ENCODE results near the gene COCH. TPM values are rescaled to one million over a fixed set of nuclear protein-coding genes. Genes with fewer than 3 reads are reported as not detected.

COCH gene
- total RNA-seq, 1 experiment from 2014 or later: 87.6 TPM

DNA sequence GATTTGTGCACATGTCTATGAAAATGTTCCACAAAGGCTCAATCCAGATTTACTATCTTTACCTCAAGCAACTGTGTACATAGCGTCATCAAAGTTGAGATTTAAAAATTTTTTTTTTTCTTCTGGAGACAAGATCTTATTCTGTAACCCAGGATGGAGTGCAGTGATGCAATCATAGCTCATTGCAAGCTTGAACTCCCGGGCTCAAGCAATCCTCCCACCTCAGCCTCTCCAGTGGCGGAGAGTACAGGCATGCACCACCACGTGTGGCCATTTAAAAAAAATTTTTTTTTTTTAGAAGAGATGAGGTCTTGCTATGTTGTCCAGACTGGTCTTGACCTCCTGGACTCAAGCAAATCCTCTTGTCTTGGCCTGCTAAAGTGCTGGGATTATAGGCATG lies 2.3 kb downstream of the COCH start:
- intact Hi-C loops (cut with micrococcal nuclease; ENCODE audit: unreplicated experiment): no loop called here

DNA sequence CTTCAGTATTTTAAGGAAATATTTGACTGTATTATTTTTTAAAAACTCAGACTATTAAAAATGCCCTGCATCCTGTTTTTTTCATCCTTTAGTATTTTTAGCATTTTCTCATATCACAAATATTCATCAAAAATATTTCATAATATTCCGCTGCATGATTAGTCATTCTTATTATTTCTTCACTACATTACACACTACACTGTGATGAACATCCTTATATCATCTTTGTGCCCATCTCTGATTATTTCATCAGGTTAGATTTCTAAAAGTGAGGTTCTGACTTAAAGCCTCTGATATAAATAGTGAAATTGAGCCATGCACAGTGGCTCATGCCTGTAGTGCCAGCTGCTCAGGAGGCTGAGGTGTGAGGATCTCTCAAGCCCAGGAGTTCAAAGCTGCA lies 8.1 kb downstream of the COCH start:
- Histone ChIP-seq H3K9me3 (ENCODE audit: low read depth, low read length, poor library complexity, severe bottlenecking) (no peaks in the 10 kb centered on the region), H3K4me1 (ENCODE audit: insufficient read depth, low read length, poor library complexity, severe bottlenecking) (no peaks in the 10 kb centered on the region), H3K36me3 (ENCODE audit: insufficient read depth, low read length, poor library complexity, severe bottlenecking) (peaks cover 52% of the 10 kb centered on the region), H3K4me3 (ENCODE audit: low read depth, low read length, poor library complexity, severe bottlenecking) (no peak overlapping the region), H3K27ac (ENCODE audit: low read depth, low read length, poor library complexity, severe bottlenecking) (no peak overlapping the region), H3K27me3 (replicated peaks; ENCODE audit: insufficient read depth, low read depth, low read length, poor library complexity) (no peaks in the 10 kb centered on the region)
- CTCF ChIA-PET: no interaction called here
- TF ChIP-seq EZH2 (IDR thresholded peaks at IDR 0.05; ENCODE audit: borderline replicate concordance, low read depth, low read length, poor library complexity, severe bottlenecking): no peak
- TF ChIP-seq, protein P1, sequence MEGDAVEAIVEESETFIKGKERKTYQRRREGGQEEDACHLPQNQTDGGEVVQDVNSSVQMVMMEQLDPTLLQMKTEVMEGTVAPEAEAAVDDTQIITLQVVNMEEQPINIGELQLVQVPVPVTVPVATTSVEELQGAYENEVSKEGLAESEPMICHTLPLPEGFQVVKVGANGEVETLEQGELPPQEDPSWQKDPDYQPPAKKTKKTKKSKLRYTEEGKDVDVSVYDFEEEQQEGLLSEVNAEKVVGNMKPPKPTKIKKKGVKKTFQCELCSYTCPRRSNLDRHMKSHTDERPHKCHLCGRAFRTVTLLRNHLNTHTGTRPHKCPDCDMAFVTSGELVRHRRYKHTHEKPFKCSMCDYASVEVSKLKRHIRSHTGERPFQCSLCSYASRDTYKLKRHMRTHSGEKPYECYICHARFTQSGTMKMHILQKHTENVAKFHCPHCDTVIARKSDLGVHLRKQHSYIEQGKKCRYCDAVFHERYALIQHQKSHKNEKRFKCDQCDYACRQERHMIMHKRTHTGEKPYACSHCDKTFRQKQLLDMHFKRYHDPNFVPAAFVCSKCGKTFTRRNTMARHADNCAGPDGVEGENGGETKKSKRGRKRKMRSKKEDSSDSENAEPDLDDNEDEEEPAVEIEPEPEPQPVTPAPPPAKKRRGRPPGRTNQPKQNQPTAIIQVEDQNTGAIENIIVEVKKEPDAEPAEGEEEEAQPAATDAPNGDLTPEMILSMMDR (conservative IDR thresholded peaks at IDR 0.05; ENCODE audit: low read depth, low read length): no peak
- no TSS peak for BruUV-seq (replicated peaks)
- intact Hi-C loops (cut with micrococcal nuclease; ENCODE audit: unreplicated experiment): loop anchor here (10.0 kb wide), 1 partner anchor 202 kb away; no protein-coding TSS in a partner anchor
- no peak for DNase-seq (ENCODE audit: low spot score)
- POLR2A ChIA-PET (ENCODE audit: low non-redundant PET): no interaction called here

More for the DNA sequence above, 2.3 kb downstream of the COCH start:
- Histone ChIP-seq H3K4me1 (ENCODE audit: insufficient read depth, low read length, poor library complexity, severe bottlenecking) (peaks cover 10% of the 10 kb centered on the region), H3K9me3 (ENCODE audit: low read depth, low read length, poor library complexity, severe bottlenecking) (no peaks in the 10 kb centered on the region), H3K27me3 (replicated peaks; ENCODE audit: insufficient read depth, low read depth, low read length, poor library complexity) (no peaks in the 10 kb centered on the region), H3K27ac (ENCODE audit: low read depth, low read length, poor library complexity, severe bottlenecking) (no peak overlapping the region), H3K36me3 (ENCODE audit: insufficient read depth, low read length, poor library complexity, severe bottlenecking) (peaks cover 32% of the 10 kb centered on the region), H3K4me3 (ENCODE audit: low read depth, low read length, poor library complexity, severe bottlenecking) (no peak overlapping the region)
- DNase-seq (ENCODE audit: low spot score): peak; percentile 20
- no peak for TF ChIP-seq EZH2 (IDR thresholded peaks at IDR 0.05; ENCODE audit: borderline replicate concordance, low read depth, low read length, poor library complexity, severe bottlenecking)
- TF ChIP-seq, protein P1 (conservative IDR thresholded peaks at IDR 0.05; ENCODE audit: low read depth, low read length): no peak
- ChIA-PET CTCF (no interaction called here), POLR2A (ENCODE audit: low non-redundant PET) (interaction anchor here (0.7 kb wide), 1 partner anchor 27 kb away, joined by 3 read pairs; no protein-coding TSS in a partner anchor)
- BruUV-seq (replicated peaks): no TSS peak

DNA sequence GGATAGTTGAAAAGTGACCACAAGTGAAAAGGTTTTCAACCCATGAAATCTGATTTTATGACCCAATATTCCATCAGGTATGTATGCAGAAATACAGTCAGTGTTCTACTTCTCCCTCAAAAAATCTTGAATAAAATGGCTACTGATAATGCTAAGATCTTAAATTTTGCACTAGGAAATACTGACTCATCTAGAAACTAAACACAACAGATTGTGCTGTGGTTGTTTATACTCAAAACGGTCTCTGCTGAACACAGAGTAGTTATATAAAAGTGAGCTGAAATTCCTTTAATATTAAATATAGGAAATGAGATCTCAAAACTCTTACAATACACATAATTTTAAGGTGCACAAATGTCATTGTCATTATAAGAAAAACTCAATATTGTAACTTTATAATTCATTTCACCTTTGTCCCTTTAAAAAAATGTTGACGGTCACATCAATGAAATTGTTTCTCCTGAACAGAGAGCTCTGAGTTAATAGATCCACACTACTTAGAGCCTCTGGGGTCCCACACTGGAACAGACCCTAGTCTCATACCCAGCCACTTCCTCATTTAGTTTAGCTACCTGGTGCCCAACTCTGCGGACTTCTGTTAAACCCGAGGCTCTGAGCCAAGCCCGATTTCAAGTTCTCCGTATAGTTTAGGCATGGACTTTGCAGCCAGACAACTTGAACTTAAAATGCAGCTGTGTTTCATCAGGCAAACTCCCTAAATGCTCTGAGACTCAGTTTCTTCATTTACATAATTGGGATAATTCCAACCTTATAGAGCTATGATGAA lies 9.3 kb downstream of the COCH start:
- no peaks in the 10 kb centered on the region for H3K4me1 ChIP-seq (ENCODE audit: insufficient read depth, low read length, poor library complexity, severe bottlenecking)
- ChIA-PET POLR2A (ENCODE audit: low non-redundant PET) (no interaction called here), CTCF (no interaction called here)
- DNase-seq (ENCODE audit: low spot score): no peak
- H3K27ac ChIP-seq (ENCODE audit: low read depth, low read length, poor library complexity, severe bottlenecking): no peak overlapping the region
- BruUV-seq (replicated peaks): no TSS peak
- intact Hi-C loops (cut with micrococcal nuclease; ENCODE audit: unreplicated experiment): loop anchor here (10.0 kb wide), 1 partner anchor 201 kb away; no protein-coding TSS in a partner anchor
- no peaks in the 10 kb centered on the region for H3K27me3 ChIP-seq (replicated peaks; ENCODE audit: insufficient read depth, low read depth, low read length, poor library complexity)
- H3K36me3 ChIP-seq (ENCODE audit: insufficient read depth, low read length, poor library complexity, severe bottlenecking): peaks cover 44% of the 10 kb centered on the region
- TF ChIP-seq EZH2 (IDR thresholded peaks at IDR 0.05; ENCODE audit: borderline replicate concordance, low read depth, low read length, poor library complexity, severe bottlenecking): no peak
- TF ChIP-seq, protein P1 (conservative IDR thresholded peaks at IDR 0.05; ENCODE audit: low read depth, low read length): no peak
- no peaks in the 10 kb centered on the region for H3K9me3 ChIP-seq (ENCODE audit: low read depth, low read length, poor library complexity, severe bottlenecking)
- no peak overlapping the region for H3K4me3 ChIP-seq (ENCODE audit: low read depth, low read length, poor library complexity, severe bottlenecking)
